Stimulated activated CD4-positive, alpha-beta T cell treated with anti-CD3 and anti-CD28 coated beads, Interleukin-1b, Interleukin-23, amount 100 ng/mL, for 24 hours (primary cell): ENCODE measurements around the gene ACER1.

Source experiments
- DNase-seq, 4 experiments: peaks; one replicate each; pipeline ENCODE4 v3.0.0-alpha.2; 2020; ENCODE audit warnings: low read depth in 4 of 4, low spot score in 1 of 4

ACER1 gene

DNA sequence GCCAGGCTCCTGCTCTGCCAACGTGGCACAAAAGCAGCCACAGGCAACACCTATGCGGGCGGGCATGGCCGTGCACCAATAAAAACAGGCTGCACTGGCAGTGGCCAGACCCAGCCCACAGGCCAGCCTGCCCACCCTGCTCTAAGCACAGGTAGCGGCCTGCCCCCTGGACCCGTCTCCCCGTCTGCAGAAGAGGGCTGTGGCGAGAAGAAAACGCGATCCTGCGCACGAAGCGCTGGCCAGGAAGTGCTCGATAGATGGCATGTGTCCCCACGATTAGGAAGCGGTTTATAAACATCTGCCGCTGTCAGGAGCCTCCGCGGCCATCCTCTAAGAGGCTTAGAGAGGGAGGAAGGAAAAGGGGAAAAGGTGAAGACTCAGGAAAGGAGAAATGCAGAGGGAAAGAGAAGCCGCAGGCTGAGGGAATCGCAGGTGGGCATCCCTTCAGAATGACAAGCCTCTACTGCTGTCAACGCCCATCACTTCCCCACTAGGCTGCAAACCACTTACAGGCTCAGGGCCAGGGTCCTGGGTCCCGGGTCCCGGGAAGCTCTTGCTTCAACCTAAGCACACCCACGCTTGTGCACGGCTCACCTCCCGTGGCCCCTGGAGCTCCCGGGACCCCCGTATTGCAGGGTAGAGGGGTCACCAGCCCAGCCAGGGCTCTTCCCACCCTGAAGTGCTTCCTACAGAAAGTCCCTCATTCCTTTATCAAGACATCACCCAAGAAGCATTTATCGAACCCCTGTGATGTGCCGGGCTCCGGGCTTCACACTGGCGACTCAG is 64.1 kb downstream of the ACER1 start:
- DNase-seq = no peak

DNA sequence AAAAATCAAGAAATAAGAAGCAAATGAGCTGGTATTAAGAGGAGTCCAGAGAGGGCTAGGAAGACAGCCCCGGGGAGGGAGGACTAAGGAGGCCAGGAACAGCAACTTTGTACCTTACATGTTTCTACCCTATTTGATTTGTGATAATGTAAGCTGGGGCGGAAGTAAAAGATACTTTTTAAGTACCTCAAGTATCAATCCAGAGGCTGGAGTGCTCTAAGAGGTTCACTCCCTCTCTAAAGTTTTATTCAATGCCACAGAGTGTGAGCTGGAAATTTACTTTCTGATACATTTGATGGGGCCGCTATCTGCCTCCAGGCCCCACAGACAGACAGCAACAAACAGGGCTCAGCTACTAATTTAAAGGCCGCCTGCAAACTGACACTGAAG is 65.0 kb downstream of the ACER1 start:
- no peak for DNase-seq

DNA sequence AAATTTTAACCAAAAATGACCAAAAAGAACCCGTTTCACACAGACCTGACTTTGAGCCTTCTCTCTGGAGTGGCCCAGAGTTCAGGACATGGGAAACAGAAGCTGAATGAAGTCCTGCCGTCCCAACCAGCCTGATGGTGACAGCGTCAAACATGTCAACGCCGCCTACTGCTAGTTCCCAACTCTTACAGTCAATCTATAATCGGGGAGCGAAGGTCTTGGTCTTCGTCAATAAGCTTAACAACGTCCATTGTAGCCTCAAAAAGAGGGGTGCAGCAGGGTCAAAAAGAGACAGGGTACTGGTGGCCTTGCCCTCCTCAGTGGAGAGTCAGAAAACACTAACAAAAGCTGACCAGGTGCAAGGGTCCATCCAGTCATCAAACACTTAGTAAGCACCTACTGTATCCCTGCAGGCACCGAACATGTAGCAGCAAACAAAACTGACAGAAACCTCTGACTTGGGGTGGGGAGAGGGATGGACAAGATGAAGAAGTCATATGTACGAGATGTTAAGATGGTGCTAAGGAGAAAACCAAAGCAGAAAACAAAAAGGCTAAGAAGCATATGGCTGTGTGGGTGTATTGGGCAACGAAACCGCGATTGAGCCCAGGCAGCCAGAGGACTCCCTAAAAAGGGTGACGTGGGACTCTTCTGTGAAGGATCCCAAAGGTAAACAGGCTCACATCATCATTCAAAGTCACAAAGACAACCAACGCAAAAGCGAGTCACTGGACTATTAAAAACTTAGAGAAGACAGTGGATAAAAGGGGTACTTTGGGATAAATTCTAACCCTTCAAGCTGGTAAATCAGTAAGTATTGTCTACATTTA is 65.6 kb downstream of the ACER1 start:
- DNase-seq = no peak

DNA sequence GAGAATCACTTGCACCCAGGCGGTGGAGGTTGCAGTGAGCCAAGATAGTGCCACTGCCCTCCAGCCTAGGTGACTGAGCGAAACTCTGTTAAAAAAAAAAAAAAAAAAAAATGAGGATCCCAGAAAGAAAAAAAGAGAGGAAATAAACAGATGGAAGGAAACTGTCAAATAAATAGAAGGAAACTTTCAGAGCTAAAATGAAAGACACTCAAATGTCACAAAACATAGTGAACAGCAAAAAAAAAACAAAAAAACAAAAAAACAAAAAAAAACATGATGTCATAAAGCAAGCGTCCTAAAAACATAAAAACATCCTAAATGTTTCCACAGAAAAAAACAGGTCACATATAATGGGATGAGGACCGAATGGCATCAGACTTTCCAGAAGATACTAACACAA is 68.6 kb downstream of the ACER1 start:
- DNase-seq = no peak

DNA sequence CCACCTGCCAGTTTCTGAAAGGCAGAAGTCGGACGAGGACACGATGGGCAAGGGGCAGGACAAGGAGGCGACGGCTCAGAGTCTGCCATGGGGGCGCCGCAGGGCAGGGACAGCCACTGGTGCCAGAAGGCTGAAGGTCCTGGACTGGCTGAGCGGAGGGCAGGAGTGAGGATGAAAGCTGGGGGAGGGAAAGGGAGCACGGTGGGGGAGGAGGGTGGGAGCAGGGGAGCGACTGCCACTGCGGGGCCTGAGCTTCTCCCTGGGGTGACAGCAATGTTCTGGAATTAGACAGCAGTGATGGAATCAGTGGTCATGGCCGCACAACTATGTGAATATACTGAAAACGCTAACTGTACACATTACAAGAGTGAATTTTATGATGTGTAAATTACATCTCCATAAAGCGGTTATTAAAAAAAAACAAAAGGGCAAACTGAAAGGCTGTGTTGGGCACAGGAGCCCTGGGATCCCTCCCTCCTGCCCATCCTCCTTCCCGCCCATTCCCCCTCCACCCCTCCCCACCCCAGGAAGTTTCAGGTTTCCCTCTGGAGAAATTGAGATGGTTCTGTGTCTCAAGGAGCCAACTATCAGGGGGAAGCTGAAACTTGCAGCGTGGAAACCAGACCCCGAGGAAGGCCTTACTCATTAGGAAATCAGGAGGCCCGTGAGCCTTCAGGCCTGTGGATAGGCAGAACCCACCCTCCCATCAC is 69.5 kb downstream of the ACER1 start:
- no peak for DNase-seq

DNA sequence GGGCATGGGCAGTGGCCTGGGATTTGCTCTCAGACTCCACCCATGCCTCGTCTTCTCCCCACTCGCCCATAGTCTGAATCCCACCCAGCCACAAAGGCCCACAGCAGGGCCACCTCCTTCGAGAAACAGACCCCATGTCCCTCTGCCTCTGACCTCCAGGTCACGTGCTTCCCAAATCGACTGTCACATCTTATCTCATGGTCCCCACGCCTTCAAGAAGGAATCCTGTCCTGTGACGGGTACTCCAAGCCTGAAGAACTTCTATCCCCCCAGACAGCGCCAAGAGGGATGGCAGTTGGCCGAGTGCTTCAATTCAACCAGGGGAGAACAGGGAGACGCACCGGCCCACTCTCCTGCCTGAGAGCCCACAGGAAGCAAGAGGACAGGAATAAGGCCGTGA is 70.1 kb downstream of the ACER1 start:
- DNase-seq = no peak

DNA sequence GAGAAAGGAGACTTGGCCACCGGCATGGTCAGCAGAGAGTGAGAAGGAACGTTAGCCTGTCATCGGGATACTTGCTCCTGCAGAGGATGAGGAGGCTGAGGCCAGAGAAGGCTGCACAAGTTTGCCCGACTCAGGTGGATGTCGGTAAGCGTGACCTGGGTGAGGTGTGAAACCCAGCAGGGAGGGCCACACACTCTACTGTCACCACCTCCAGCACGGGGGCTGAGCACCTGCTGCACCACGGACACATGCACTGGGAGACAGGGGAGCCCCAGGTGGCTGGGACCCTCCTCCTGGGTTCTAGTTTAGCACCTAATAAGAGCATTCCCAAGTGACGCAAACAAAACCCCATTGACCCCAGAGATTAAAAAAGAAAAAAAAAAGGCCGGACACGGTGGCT is 70.9 kb downstream of the ACER1 start:
- DNase-seq = no peak

DNA sequence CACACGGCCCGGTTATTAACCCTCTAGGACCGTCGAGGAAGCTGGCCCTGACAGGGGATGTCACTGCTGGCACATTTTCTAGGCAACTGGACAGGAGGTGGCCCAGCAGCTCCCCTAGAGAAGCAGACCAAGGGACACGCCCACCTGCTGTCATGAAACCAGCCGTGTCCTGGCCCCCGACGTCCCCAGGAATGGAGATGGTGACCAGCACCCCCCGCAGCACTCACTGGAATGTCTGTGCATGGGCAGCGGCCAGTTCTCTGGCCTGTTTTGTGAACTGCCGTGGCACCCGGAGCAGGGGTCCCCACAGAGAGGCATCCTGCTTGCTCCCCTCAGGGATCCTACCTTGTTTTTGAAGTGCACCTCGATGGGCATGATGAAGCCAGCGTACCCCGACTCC is 71.5 kb downstream of the ACER1 start:
- DNase-seq = no peak

DNA sequence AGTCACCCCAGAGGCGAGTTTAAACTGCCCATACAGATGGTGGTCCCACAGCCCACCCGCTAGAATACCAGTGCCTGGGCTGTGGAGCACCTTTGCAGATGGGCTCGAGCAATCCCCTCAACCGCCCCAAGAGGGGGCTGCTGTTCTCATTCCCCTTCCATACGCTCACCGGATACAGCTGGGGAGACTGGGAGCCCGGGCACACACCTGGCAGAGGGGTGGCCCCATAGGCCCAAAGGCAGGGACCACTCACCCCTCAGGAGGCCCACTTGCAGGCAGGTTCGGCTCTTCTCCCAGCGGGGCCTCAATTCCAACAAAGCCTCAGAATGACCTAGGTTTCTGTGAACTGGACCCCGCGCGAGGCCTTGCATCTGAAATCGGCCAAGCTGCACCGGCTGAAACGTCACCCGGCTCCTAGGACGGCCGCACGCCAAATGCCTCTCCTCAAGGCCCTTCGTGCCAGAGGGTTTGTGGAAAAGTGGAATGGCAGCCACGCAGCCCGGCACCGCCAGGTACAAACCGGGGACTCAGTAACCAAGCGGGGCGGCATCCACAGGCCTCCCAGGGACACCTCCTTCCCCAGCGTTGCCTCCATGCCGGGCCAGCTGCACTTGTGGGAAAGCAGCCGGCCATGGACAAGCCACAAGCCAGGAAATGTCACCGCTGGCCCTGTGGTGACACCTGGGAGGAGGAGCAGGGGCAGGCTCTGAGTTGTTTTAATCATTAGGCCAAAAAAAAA is 72.3 kb downstream of the ACER1 start:
- DNase-seq = no peak

DNA sequence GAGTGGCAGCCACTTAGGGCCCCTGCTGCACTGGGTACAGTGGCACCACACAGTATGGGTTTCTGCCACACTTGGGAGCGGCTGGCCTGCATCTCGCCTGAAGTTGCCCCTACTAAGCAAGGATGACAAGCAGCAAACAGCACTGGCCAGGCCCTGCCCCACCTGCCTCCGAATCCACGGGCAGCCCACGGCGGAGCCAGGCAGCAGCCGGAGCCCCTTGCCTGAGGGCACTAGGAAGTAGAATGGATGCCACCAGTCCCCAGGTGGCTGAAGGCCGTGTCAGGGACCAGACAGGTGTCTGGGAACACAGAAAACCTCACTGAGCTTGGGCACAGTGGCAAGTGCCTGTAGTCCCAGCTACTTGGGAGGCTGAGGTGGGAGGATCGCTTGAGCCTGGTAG is 73.0 kb downstream of the ACER1 start:
- DNase-seq = no peak

DNA sequence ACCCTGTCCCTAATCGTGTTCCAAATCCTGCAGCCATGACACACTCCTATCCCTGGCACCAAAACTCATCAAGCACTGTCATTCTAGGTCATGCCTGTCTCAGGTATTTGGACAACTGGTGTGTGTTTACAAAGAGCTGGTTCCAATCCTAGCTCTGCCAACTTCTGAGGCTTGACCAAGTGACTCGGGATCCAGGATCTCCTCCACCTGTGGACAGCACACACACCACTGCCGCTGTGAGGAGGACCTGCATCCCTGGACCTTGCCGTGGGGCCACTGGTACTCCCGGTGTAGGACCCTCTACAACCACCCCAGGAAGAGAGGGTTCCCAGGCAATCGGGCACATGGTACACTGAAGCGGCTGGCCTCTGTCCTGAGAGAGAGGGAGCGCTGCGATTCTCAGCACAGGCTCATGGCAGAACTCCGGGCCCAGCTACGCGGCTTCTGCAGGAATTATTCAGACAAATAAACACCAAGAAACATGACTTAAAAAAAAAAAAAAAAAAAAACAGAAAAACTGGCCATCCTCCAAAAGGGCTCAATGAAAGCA is 74.0 kb downstream of the ACER1 start:
- DNase-seq = no peak

DNA sequence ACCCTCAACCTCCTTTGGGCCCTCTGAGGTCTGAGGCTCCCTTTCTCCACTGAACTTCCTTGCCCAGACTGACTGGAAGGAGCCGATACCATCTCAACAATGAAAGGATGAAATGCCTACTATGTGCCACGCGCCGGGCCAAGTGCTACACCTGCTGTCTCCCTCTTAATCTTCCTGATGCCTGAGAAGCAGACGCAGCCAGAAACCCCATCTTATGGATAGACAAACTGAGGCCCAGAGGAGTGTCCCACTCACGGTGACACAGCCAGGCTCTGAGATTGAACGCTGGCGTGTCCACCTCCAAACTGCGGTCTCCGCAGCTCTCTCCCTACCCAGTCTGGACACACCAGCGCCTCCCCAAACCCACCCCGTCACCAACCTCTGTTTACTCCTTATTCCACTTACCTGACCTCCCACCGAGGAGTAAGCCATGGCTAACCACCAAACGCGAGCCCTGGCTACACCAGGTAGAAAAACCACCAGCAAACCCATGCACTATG is 74.5 kb downstream of the ACER1 start:
- no peak for DNase-seq
